ENCODE data around the gene GATA3. TPM values are rescaled to one million over a fixed set of nuclear protein-coding genes. Genes with fewer than 3 reads are reported as not detected.
"Not testable (repeated sequence)": the region's sequence is repeated elsewhere in the genome, so short reads cannot be mapped to it uniquely, and the experiment has no call there.

Gene GATA3
- total RNA-seq: 10 to 100 TPM; 61.5 to 83.4 TPM

DNA sequence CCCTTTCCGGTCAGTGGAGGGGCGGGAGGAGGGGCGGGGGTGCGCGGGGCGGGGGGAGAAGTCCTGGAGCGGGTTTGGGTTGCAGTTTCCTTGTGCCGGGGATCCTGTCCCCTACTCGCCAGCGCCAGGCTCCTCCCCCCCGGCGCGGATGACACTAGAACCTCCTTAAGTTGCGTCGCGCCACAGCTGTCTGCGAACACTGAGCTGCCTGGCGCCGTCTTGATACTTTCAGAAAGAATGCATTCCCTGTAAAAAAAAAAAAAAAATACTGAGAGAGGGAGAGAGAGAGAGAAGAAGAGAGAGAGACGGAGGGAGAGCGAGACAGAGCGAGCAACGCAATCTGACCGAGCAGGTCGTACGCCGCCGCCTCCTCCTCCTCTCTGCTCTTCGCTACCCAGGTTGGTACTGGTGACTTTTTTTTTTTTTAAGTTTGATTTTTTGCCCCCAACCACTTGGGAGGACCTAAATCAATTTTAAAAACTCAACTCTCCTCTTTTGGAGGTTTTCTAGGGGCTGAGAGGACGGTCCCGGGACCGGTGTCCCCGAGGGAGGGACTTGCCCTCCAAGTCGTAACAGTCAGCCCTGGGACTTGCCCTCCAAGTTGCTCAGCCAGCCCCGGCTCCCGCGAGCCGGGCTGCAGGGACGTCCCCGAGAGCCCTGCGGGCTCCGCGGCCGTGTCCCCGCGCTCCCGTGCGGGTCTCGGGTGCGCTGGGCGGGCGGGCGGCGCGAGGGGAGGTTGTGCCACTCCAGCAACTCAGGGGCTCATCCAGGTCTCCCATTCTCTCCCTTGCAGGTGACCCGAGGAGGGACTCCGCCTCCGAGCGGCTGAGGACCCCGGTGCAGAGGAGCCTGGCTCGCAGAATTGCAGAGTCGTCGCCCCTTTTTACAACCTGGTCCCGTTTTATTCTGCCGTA, at the start of gene GATA3:
Gene GATA3 (plus strand): TSS at position 195 of the 914 bp plus-strand sequence. CDS start 968 bp downstream, outside the sequence.
- ATAC-seq (peak; percentile 67), DNase-seq (peak; percentile 93)
- no peaks in the 10 kb centered on the region for H3K9me3 Mint-ChIP-seq (ENCODE audit: low read depth)
- peaks cover 17% of the 10 kb centered on the region for H3K27me3 Mint-ChIP-seq
- CTCF ChIA-PET: interaction anchor here (0.7 kb wide), 1 partner anchor 319 kb away, joined by 3 read pairs; no protein-coding TSS in a partner anchor
- peaks cover 42% of the 10 kb centered on the region for H3K36me3 Mint-ChIP-seq
- H3K4me1 Mint-ChIP-seq: peaks cover 42% of the 10 kb centered on the region
- peak within 1 kb of the TSS; percentile 91 for H3K4me3 Mint-ChIP-seq
- peak within 1 kb of the TSS; percentile 96 for H3K27ac Mint-ChIP-seq

DNA sequence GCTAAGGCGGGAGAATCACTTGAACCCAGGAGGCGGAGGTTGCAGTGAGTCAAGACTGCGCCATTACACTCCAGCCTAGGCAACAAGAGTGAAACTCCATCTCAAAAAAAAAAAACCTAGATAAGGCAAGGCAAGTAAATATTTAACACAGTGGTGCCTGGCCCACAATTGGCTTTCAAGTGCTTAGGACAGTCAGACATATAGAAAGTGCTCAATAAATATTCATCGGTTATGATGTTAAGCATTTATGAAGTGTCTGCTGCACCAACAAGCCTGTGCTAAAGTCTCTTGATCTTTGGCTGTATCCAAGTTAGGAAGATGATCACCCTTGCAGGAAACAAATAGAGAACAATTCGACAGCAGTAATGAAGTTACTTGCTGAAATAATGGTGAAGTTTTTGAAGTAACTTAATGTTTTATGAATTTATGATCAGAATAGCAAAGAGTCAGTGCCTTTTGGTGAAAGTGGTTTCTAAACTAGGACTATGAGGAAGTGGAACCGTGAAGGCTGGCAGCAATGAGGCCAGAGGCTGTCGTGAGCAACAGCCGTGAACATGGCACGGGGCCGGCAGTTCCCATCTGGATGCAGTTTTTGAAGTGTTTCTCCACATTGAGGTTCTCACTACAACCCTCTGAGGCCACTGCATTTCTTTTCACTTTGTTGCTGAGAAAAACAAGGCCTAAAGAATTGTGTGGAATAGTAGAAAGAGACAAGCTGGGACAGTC, 48.1 kb upstream of the GATA3 start:
- H3K36me3 Mint-ChIP-seq: peaks cover 38% of the 10 kb centered on the region
- H3K9me3 Mint-ChIP-seq (ENCODE audit: low read depth): peaks cover 10% of the 10 kb centered on the region
- no peaks in the 10 kb centered on the region for H3K27me3 Mint-ChIP-seq
- no peaks in the 10 kb centered on the region for H3K4me1 Mint-ChIP-seq
- no peak for DNase-seq
- H3K4me3 Mint-ChIP-seq: no peak overlapping the region
- no peak overlapping the region for H3K27ac Mint-ChIP-seq
- no peak for ATAC-seq
- CTCF ChIA-PET: no interaction called here

DNA sequence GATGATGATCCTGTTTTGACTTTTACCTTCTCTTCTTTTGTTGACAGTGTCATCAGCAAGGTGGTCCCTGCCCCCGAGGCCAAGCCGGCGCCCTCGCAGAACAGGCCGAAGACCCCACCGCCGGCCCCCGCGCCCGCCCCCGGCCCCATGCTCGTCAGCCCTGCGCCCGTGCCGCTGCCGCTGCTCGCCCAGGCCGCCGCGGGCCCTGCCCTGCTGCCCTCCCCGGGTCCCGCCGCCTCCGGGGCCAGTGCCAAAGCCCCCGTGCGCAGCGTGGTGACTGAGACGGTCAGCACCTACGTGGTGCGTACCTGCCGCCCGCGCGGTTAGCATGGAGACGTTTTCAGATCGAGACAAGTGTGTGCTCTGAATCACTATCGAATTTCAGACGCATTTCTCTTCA, 45.5 kb upstream of the GATA3 start:
- H3K27ac Mint-ChIP-seq: no peak overlapping the region
- H3K9me3 Mint-ChIP-seq (ENCODE audit: low read depth): peaks cover 6% of the 10 kb centered on the region
- no peak overlapping the region for H3K4me3 Mint-ChIP-seq
- peaks cover 25% of the 10 kb centered on the region for H3K36me3 Mint-ChIP-seq
- DNase-seq (no peak), ATAC-seq (no peak)
- CTCF ChIA-PET: no interaction called here
- H3K27me3 Mint-ChIP-seq: no peaks in the 10 kb centered on the region
- no peaks in the 10 kb centered on the region for H3K4me1 Mint-ChIP-seq

DNA sequence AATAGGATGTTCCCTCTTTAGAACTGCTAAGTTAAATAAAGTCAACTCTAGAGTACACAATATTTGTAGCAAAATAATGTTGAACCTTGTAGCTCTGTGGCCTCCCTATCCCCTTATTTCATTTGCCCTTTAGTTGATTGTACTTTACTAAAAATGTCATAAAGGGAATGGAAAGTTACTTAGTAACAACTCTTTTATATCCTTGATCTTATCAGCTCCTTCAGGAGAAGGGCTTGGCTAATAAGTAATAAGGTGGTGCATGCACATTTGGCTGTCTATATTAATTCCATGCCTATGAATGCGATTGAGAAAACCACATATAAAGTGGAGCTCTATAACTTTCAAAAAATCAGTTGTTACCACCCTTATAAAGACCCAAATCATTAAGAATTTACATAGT, 41.5 kb upstream of the GATA3 start:
- DNase-seq: no peak
- peaks cover 17% of the 10 kb centered on the region for H3K36me3 Mint-ChIP-seq
- ATAC-seq: no peak
- CTCF ChIA-PET: interaction anchor here (1.5 kb wide), 1 partner anchor 326 kb away, joined by 3 read pairs; no protein-coding TSS in a partner anchor
- no peaks in the 10 kb centered on the region for H3K27me3 Mint-ChIP-seq
- no peak overlapping the region for H3K27ac Mint-ChIP-seq
- H3K4me1 Mint-ChIP-seq: no peaks in the 10 kb centered on the region
- no peaks in the 10 kb centered on the region for H3K9me3 Mint-ChIP-seq (ENCODE audit: low read depth)
- H3K4me3 Mint-ChIP-seq: no peak overlapping the region

DNA sequence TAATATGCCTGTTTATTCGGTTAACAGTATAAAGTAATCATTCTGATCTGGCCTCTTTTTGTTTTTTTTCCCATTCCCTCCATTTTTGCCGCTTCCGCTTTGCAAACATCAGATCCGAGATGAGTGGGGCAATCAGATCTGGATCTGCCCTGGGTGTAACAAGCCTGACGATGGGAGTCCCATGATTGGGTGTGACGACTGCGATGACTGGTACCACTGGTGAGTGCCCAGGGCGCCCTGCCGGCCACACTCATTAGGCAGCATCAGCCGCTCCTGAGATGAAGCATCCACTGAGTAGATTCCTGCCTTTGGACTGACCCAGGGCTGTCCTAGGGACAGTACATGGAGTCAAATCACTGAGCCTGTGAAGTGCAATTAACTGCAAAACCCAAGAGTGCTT, 40.9 kb upstream of the GATA3 start:
- peaks cover 17% of the 10 kb centered on the region for H3K36me3 Mint-ChIP-seq
- H3K27ac Mint-ChIP-seq: no peak overlapping the region
- no peaks in the 10 kb centered on the region for H3K27me3 Mint-ChIP-seq
- no peak for DNase-seq
- CTCF ChIA-PET: interaction anchor here (1.5 kb wide), 1 partner anchor 326 kb away, joined by 3 read pairs; no protein-coding TSS in a partner anchor
- ATAC-seq: no peak
- H3K9me3 Mint-ChIP-seq (ENCODE audit: low read depth): no peaks in the 10 kb centered on the region
- no peak overlapping the region for H3K4me3 Mint-ChIP-seq
- H3K4me1 Mint-ChIP-seq: no peaks in the 10 kb centered on the region

DNA sequence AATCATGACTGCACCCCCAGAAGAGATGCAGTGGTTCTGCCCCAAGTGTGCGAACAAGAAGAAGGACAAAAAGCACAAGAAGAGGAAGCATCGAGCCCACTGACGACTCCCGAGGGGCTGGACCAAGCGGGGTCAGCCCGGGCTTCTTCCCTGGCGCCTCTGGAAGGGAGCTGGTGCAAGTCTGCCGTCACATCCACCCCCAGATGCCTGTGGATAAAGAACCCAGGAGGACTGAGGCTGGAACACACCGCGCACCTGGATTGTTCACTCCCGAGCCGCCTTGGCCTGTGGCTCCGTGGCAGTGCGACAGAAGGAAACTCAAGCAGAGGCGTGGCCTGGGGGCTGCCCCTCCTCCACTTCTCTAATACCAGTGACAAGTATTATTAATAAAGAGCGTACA, 39.8 kb upstream of the GATA3 start:
- H3K27ac Mint-ChIP-seq: no peak overlapping the region
- ATAC-seq (no peak), DNase-seq (no peak)
- no peak overlapping the region for H3K4me3 Mint-ChIP-seq
- no peaks in the 10 kb centered on the region for H3K27me3 Mint-ChIP-seq
- no peaks in the 10 kb centered on the region for H3K9me3 Mint-ChIP-seq (ENCODE audit: low read depth)
- H3K4me1 Mint-ChIP-seq: no peaks in the 10 kb centered on the region
- CTCF ChIA-PET: no interaction called here
- peaks cover 14% of the 10 kb centered on the region for H3K36me3 Mint-ChIP-seq

DNA sequence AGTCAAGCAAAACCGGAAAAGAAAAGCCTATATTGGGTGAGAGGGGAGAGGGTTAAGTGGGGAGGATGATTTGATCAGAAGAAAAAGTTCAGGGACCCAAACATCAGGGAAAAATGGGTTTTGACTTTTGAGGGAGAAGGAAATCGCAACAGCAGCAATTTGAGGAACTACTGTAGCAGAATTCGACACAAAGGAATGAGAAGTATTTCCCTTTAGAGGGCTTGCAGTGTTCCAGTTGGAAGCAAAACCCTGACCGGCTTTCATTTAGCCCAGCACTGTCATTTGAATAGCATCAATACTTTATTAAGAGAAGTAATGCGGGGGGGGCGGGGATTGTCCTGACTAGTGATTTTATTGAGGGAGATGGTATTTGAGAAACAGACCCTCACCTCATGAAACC, 37.2 kb upstream of the GATA3 start:
- CTCF ChIA-PET: no interaction called here
- H3K27ac Mint-ChIP-seq: no peak overlapping the region
- ATAC-seq (no peak), DNase-seq (no peak)
- H3K36me3 Mint-ChIP-seq: peaks cover 4% of the 10 kb centered on the region
- H3K4me3 Mint-ChIP-seq: no peak overlapping the region
- H3K9me3 Mint-ChIP-seq (ENCODE audit: low read depth): no peaks in the 10 kb centered on the region
- H3K27me3 Mint-ChIP-seq: no peaks in the 10 kb centered on the region
- no peaks in the 10 kb centered on the region for H3K4me1 Mint-ChIP-seq

DNA sequence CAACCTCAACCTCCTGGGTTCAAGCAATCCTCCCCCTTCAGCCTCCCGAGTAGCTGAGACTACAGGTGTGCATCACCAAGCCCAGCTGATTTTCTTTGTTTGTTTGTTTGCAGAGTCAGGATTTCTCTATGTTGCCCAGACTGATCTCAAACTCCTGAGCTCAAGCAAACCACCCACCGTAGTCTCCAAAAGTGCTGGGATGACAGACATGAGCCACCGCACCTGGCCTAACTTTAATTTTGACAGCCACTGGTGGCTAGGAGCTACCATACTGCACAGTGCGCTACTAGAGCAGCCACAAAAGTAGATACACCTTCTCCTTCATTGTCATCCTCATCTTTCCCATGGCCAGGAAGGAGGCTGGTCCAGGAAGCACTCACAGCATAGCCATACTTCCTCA, 31.2 kb upstream of the GATA3 start:
- Mint-ChIP-seq H3K4me1 (peaks cover 6% of the 10 kb centered on the region), H3K27ac (no peak overlapping the region), H3K9me3 (ENCODE audit: low read depth) (no peaks in the 10 kb centered on the region), H3K27me3 (peaks cover 15% of the 10 kb centered on the region), H3K4me3 (no peak overlapping the region), H3K36me3 (no peaks in the 10 kb centered on the region)
- DNase-seq (no peak), ATAC-seq (no peak)
- CTCF ChIA-PET: no interaction called here

DNA sequence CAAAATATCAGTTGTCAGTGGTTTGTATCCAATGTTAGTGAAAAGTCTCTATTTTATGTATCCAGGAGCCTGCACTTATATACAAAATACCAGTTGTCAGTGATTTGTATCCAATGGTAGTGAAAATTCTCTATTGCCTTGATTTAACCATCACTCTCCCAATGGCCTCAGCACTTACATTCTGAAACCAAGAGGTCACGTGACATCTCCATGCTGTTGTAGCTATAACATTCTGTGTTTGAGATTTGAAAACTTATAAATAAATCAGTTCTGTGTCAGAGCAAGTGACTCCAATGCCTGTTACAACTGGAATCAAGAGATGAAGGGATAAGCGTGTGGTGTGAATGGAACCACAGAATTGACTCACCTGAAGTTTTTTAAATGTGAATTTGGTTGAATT, 30.6 kb upstream of the GATA3 start:
- peaks cover 6% of the 10 kb centered on the region for H3K4me1 Mint-ChIP-seq
- H3K36me3 Mint-ChIP-seq: no peaks in the 10 kb centered on the region
- H3K27ac Mint-ChIP-seq: no peak overlapping the region
- H3K27me3 Mint-ChIP-seq: peaks cover 15% of the 10 kb centered on the region
- no peak for DNase-seq
- no peaks in the 10 kb centered on the region for H3K9me3 Mint-ChIP-seq (ENCODE audit: low read depth)
- ATAC-seq: no peak
- no peak overlapping the region for H3K4me3 Mint-ChIP-seq
- CTCF ChIA-PET: interaction anchor here (1.0 kb wide), 1 partner anchor 14 kb away, joined by 3 read pairs; no protein-coding TSS in a partner anchor

DNA sequence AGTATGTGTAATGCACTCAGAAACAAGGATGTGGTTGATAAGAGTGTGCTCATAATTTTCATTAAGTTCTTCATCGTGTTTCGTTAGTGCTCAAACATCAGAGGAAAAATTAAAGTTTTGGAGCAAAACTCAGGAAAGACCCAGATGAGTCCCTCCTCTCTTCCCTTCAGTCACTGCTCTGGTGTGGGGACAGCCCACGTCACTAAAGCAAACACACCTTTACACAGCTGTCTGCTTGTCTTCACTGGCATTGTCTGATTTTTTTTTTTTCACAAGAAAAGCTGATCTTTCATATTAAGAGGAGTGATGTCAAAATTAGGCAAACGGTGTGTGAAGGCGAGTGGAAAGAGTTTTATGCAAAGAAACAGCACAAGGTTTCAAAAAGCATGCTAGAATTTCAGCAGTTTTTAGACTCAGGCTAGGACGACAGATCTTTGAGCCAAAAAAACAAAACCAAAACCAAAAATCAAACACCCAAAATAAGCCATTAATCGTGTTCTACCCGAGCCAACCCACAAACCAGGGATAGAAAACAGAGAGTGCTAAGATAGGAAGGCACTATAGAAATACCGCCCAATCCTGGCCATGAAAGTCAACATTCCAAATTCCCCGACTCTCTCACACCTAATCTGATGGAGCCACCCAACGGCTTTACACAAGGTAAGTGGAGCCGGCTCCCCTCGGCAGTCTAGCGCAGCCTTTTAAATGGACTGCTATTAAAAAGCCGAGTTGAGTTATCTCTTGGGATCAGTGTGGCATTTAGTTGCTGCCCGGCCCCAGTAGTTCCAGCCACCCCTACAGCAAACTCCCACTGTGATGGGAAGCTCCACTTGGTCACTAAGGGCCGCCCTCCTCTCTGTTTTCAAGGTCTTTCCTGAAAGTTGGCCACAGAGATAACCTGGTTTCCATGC, 27.9 kb upstream of the GATA3 start:
- Mint-ChIP-seq H3K9me3 (ENCODE audit: low read depth) (no peaks in the 10 kb centered on the region), H3K4me3 (peak overlapping the region; percentile 68), H3K27ac (no peak overlapping the region), H3K36me3 (no peaks in the 10 kb centered on the region), H3K4me1 (peaks cover 6% of the 10 kb centered on the region), H3K27me3 (peaks cover 25% of the 10 kb centered on the region)
- peak; percentile 30 for ATAC-seq
- CTCF ChIA-PET: interaction anchor here (0.9 to 1.4 kb wide), 2 partner anchors 26 to 155 kb away, joined by 3 read pairs; no protein-coding TSS in a partner anchor
- no peak for DNase-seq

DNA sequence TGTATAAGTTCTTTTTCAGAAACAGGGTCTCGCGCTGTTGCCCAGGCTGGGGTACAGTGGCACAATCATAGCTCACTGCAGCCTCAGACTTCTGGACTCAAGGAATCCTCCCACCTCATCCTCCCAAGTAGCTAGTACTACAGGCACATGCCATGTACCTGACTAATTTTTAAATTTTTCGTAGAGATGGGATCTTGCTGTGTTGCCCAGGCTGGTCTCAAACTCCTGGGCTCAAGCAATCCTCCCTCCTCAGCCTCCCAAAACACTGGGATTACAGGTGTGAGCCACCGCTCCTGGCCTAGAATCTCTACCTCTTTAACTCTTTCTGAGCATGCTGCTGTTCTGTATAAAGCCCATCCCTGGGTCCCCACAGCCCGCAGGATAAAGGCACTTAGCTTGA, 23.3 kb upstream of the GATA3 start:
- H3K9me3 Mint-ChIP-seq (ENCODE audit: low read depth); H3K27ac Mint-ChIP-seq; H3K36me3 Mint-ChIP-seq; CTCF ChIA-PET; H3K4me3 Mint-ChIP-seq; DNase-seq; ATAC-seq: not testable (repeated sequence)
- peaks cover 50% of the 10 kb centered on the region for H3K27me3 Mint-ChIP-seq
- peaks cover 14% of the 10 kb centered on the region for H3K4me1 Mint-ChIP-seq

DNA sequence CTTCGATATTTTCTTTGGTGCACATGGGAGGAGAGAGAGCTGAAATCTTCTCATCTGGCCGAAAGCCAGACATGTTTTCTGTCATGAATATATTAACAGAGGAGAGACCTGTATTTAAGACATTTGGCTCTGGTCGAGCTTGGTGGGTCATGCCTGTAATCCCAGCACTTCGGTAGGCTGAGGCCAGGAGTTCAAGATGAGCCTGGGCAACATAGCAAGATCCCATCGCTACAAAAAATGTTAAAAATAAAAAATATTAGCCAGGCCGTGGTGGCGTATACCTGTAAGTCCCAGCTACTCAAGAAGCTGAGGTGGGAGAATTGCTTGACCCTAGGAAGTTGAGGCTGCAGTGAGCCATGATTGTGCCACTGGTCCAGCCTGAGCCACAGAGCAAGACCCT, 21.9 kb upstream of the GATA3 start:
- Mint-ChIP-seq H3K4me1 (peaks cover 13% of the 10 kb centered on the region), H3K36me3 (peaks cover 2% of the 10 kb centered on the region), H3K4me3 (no peak overlapping the region), H3K9me3 (ENCODE audit: low read depth) (no peaks in the 10 kb centered on the region), H3K27me3 (peaks cover 57% of the 10 kb centered on the region), H3K27ac (no peak overlapping the region)
- CTCF ChIA-PET: interaction anchor here (0.6 to 2.1 kb wide), 4 partner anchors 9 to 1176 kb away, joined by 3 to 6 read pairs (median 3); no protein-coding TSS in a partner anchor
- DNase-seq (no peak), ATAC-seq (no peak)
